Trophoblast cell (in vitro differentiated cells and primary cell): ENCODE results near the gene CST4.
A peak's percentile ranks its signal among the peaks of the same experiment; 100 is the strongest.
"Not testable (repeated sequence)": the region's sequence is repeated elsewhere in the genome, so short reads cannot be mapped to it uniquely, and the experiment has no call there.

ENCODE experiments used
- DNase-seq, 2 donors: peaks; one replicate each; pipeline ENCODE4 v3.0.0-alpha.2; 2016
- H2AFZ ChIP-seq: 2 replicates; pipeline ENCODE4 v1.6.1; 2013; ENCODE audit warnings: low read length, moderate library complexity, mild to moderate bottlenecking; ENCODE audit not compliant: insufficient read depth, poor library complexity
- H2AK5ac ChIP-seq: 2 replicates; pipeline ENCODE4 v1.6.1; 2013; ENCODE audit warnings: mild to moderate bottlenecking, low read length
- H2BK120ac ChIP-seq: 2 replicates; pipeline ENCODE4 v1.6.1; 2013; ENCODE audit warnings: low read length, mild to moderate bottlenecking, moderate library complexity; ENCODE audit not compliant: insufficient read depth, poor library complexity
- H2BK12ac ChIP-seq: 2 replicates; pipeline ENCODE4 v1.6.1; 2013; ENCODE audit warnings: mild to moderate bottlenecking, low read length, moderate library complexity
- H2BK5ac ChIP-seq: 2 replicates; pipeline ENCODE4 v1.6.1; 2013; ENCODE audit warnings: low read length, low read depth, moderate library complexity, mild to moderate bottlenecking; ENCODE audit not compliant: poor library complexity
- H3K14ac ChIP-seq: 2 replicates; pipeline ENCODE4 v1.6.1; 2013; ENCODE audit warnings: mild to moderate bottlenecking, low read length
- H3K18ac ChIP-seq: 2 replicates; pipeline ENCODE4 v1.6.1; 2013; ENCODE audit warnings: mild to moderate bottlenecking, low read length
- H3K23ac ChIP-seq: 2 replicates; pipeline ENCODE4 v1.6.1; 2013; ENCODE audit warnings: low read length
- H3K27ac ChIP-seq: 2 replicates; pipeline ENCODE4 v1.5.1; 2013; ENCODE audit warnings: low read depth, mild to moderate bottlenecking, inconsistent platforms, low read length, moderate library complexity
- H3K27me3 ChIP-seq: 2 replicates; pipeline ENCODE4 v1.6.1; 2013; ENCODE audit warnings: inconsistent platforms, mild to moderate bottlenecking, low read length, moderate library complexity; ENCODE audit not compliant: insufficient read depth
- H3K36me3 ChIP-seq, 2 experiments: 1 replicate in 1 of 2; 2 replicates in 1 of 2; pipeline ENCODE4 v1.6.1; 2013; ENCODE audit warnings: low read length in 2 of 2, mild to moderate bottlenecking in 2 of 2, moderate library complexity in 1 of 2; ENCODE audit not compliant: insufficient read depth in 2 of 2, control insufficient read depth in 1 of 2
- H3K4ac ChIP-seq: 2 replicates; pipeline ENCODE4 v1.6.1; 2013; ENCODE audit warnings: low read depth, mild to moderate bottlenecking, low read length, moderate library complexity
- H3K4me1 ChIP-seq, 2 experiments: 1 replicate in 1 of 2; 2 replicates in 1 of 2; pipeline ENCODE4 v1.6.1; 2013; ENCODE audit warnings: low read length in 2 of 2, mild to moderate bottlenecking in 2 of 2, moderate library complexity in 1 of 2; ENCODE audit not compliant: insufficient read depth in 2 of 2, control insufficient read depth in 1 of 2
- H3K4me2 ChIP-seq: 2 replicates; pipeline ENCODE4 v1.6.1; 2013; ENCODE audit warnings: inconsistent platforms, mild to moderate bottlenecking, low read length, moderate library complexity
- H3K4me3 ChIP-seq: 2 replicates; pipeline ENCODE4 v1.5.1; 2013; ENCODE audit warnings: mild to moderate bottlenecking, low read depth, low read length, inconsistent platforms
- H3K79me1 ChIP-seq: one replicate; pipeline ENCODE4 v1.6.1; 2013; ENCODE audit warnings: low read length
- H3K79me2 ChIP-seq: 2 replicates; pipeline ENCODE4 v1.6.1; 2013; ENCODE audit warnings: low read length, mild to moderate bottlenecking; ENCODE audit not compliant: control insufficient read depth, insufficient read depth, poor library complexity
- H3K9ac ChIP-seq: 2 replicates; pipeline ENCODE4 v1.6.1; 2013; ENCODE audit warnings: mild to moderate bottlenecking, low read length
- H3K9me3 ChIP-seq: 2 replicates; pipeline ENCODE4 v1.6.1; 2013; ENCODE audit warnings: low read depth, mild to moderate bottlenecking, control low read depth, inconsistent platforms, low read length; ENCODE audit not compliant: insufficient read depth
- H4K12ac ChIP-seq: 2 replicates; pipeline ENCODE4 v1.6.1; 2013; ENCODE audit warnings: low read depth, mild to moderate bottlenecking, low read length, moderate library complexity
- H4K8ac ChIP-seq: 2 replicates; pipeline ENCODE4 v1.6.1; 2013; ENCODE audit warnings: low read depth, mild to moderate bottlenecking, low read length, moderate library complexity
- H4K91ac ChIP-seq: one replicate; pipeline ENCODE4 v1.6.1; 2013; ENCODE audit warnings: low read depth, mild to moderate bottlenecking, low read length, moderate library complexity
- WGBS: extraction: QIAGEN DNeasy Blood & Tissue Kit; methylation state at CpG from one replicate; pipeline ENCODE4 v1.1.7; 2013; ENCODE audit warnings: missing lambda C conversion rate; ENCODE audit not compliant: insufficient read length, insufficient coverage; ENCODE audit errors: extremely low coverage; 5-methylcytosine and 5-hydroxymethylcytosine counted together

Gene CST4

GRCh38 chr20:23694178-23695067 is 5.6 kb upstream of the CST4 start:
- not testable (repeated sequence) for H3K23ac ChIP-seq, H3K4me3 ChIP-seq, H3K79me2 ChIP-seq, H2AFZ ChIP-seq, H3K4me2 ChIP-seq, H3K14ac ChIP-seq, H2BK120ac ChIP-seq, H3K27ac ChIP-seq, H2BK12ac ChIP-seq, H2AK5ac ChIP-seq, H3K9me3 ChIP-seq, H3K36me3 ChIP-seq, H3K4ac ChIP-seq, H3K27me3 ChIP-seq, H3K79me1 ChIP-seq, H3K4me1 ChIP-seq, H4K91ac ChIP-seq, H4K12ac ChIP-seq, H3K9ac ChIP-seq, H3K18ac ChIP-seq, H2BK5ac ChIP-seq, H4K8ac ChIP-seq
- DNase-seq, result peak; percentile 52 to 61
- WGBS, result no CpG with 5 or more reads among the region's 12 CpGs

GRCh38 chr20:23692725-23693619 is 4.1 kb upstream of the CST4 start:
- not testable (repeated sequence) for H3K23ac ChIP-seq, H2BK5ac ChIP-seq, H3K18ac ChIP-seq, DNase-seq, H3K4me2 ChIP-seq, H4K91ac ChIP-seq, H3K27me3 ChIP-seq, H3K4me1 ChIP-seq, H2AK5ac ChIP-seq, H2BK120ac ChIP-seq, H3K36me3 ChIP-seq, H4K8ac ChIP-seq, H3K79me1 ChIP-seq, H2BK12ac ChIP-seq, H3K4me3 ChIP-seq, H3K14ac ChIP-seq, H3K4ac ChIP-seq, H3K9ac ChIP-seq, H2AFZ ChIP-seq, H3K9me3 ChIP-seq, H4K12ac ChIP-seq, H3K79me2 ChIP-seq
- H3K27ac ChIP-seq, result peak overlapping the region; percentile 44
- no CpG with 5 or more reads among the region's 10 CpGs for WGBS

- Histone ChIP-seq H3K27ac (no peak overlapping the region), H3K79me2 (no peaks in the 10 kb centered on the region), H3K4me3 (no peak overlapping the region), H3K4ac (no peak overlapping the region), H3K79me1 (no peaks in the 10 kb centered on the region), H3K4me2 (no peak overlapping the region), H3K18ac (no peak overlapping the region), H3K4me1 (peaks cover 0 to 8% of the 10 kb centered on the region in 2 experiments), H2BK120ac (no peak overlapping the region), H3K36me3 (no peaks in the 10 kb centered on the region), H4K91ac (no peak overlapping the region), H2BK12ac (no peak overlapping the region), H3K9ac (no peak overlapping the region), H4K8ac (no peak overlapping the region), H3K27me3 (no peaks in the 10 kb centered on the region), H3K9me3 (no peaks in the 10 kb centered on the region), H2AFZ (no peak overlapping the region), H3K23ac (peak overlapping the region; percentile 27), H2AK5ac (no peak overlapping the region), H3K14ac (no peak overlapping the region), H4K12ac (no peak overlapping the region), H2BK5ac (no peak overlapping the region)
- peak; percentile 6 to 29 for DNase-seq
- WGBS, result no CpG with 5 or more reads among the region's 3 CpGs
Observed at GRCh38 chr20:23691675-23692074, 2.8 kb upstream of the CST4 start.

- no peak for DNase-seq
- H2BK5ac ChIP-seq, result no peak overlapping the region
- WGBS, result no CpG with 5 or more reads among the region's 8 CpGs
Observed at GRCh38 chr20:23690581-23690980, 1.7 kb upstream of the CST4 start.

More at GRCh38 chr20:23690581-23690980, 1.7 kb upstream of the CST4 start:
- Histone ChIP-seq H2BK12ac (no peak overlapping the region), H3K79me1 (no peaks in the 10 kb centered on the region), H3K9ac (no peak overlapping the region), H3K79me2 (no peaks in the 10 kb centered on the region), H3K27ac (no peak overlapping the region), H4K8ac (no peak overlapping the region), H3K36me3 (no peaks in the 10 kb centered on the region), H3K4me3 (no peak overlapping the region), H3K18ac (no peak overlapping the region), H3K9me3 (no peaks in the 10 kb centered on the region), H2AK5ac (no peak overlapping the region), H3K14ac (no peak overlapping the region), H3K4ac (no peak overlapping the region), H3K27me3 (no peaks in the 10 kb centered on the region), H2BK120ac (no peak overlapping the region), H4K91ac (no peak overlapping the region), H3K4me1 (peaks cover 0 to 8% of the 10 kb centered on the region in 2 experiments), H4K12ac (no peak overlapping the region), H3K4me2 (no peak overlapping the region), H2AFZ (no peak overlapping the region), H3K23ac (no peak overlapping the region)
